Mesangial cell (primary cell): ENCODE measurements around the gene RPL3. TPM values are rescaled to one million over a fixed set of nuclear protein-coding genes. Genes with fewer than 3 reads are reported as not detected.

Experiments
- total RNA-seq: library from RNA; depleted of rRNA; stranded (reverse); fragments of >200 nt; gene quantifications from 2 replicates; pipeline ENCODE4 v1.2.3, GENCODE V29; 2015

Gene RPL3
- 2,016 and 2,592 TPM in 2 replicates for total RNA-seq

DNA sequence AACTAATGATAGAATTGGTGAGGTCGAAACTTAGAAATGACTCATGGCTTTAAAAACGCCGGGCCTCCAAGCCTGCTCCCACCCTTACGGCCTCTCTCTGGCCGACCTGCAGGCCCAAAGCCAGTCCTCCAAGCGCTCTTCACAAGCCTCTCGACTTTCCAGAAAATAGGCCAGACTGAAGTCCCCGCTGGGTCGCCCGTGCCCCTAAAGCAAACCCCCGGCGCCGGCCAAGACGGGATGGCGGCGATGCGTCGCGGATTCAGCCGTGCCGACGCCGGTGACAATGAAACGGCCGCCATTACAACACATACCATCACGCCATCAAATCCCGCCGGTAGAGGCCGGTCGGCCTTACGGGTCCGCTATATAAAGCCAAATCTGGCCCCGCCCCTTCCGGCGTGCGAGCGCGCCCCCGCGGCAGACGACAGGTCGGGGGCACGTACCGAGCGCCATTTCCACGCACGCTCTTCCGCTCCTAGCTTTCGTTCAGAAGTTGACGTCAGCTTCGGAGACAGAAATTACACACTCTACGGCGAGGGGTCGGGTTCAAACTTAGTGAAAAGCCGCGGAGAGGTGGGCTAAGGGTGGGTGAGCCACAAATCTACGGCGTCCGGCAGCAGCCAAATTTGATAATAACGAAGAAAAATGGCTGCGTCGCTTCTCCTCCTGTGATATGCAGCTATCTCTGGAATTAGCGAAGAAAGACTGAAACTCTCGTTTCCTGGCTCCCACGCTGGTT lies at the start of gene RPL3:
TSS of gene RPL3 (minus strand) at position 340 of the 739 bp plus-strand sequence. CDS start at position 314, 26 bp downstream.

DNA sequence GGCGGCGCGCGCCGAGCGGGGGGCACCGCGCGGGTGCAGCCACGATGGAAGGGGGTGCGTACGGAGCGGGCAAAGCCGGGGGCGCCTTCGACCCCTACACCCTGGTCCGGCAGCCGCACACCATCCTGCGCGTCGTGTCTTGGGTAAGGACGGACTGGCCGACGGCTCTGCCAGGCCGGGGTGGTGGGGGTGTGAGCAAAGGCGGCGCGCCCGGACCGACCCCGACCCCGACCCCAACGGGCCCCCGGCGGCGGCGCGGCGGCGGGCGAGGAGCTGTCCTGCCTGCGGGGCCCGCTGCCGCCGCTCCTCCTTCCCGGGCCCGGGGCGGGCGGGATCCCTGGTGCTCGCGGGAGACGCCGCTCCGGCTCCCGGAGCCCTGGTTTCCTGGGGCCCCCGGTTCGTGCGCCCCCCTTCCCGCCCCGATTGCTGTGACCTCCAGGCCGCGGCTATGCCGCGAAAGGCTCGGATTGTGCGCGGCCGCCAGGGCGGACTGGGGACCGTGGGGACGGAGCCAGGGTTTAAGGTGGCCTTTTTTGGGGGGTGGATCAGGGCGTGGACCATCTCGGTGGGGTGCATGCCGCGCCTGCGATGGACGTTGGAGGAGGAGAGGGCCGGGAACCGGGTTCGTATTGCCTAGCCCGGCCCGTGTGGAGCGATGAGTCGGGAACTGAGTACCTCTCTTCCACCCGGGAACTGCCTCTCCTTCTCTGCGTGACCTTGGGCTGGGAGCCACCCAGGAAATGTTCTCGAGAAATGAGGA lies 30.7 kb upstream of the RPL3 start, which contains the start of gene SYNGR1:
TSS of gene SYNGR1 (plus strand) at position 25 of the 760 bp plus-strand sequence. CDS start at position 45, 20 bp downstream.

Other genes with a start within 250 kb of the RPL3 start
- gene APOBEC3G, start 242.3 kb downstream of the RPL3 start, total RNA-seq = 1.6 and 10.9 TPM in 2 replicates
- not detected in 2 replicates for gene APOBEC3H, start 222.4 kb downstream of the RPL3 start, total RNA-seq
- 0.49 and 4.1 TPM in 2 replicates for gene CBX7, start 166.9 kb downstream of the RPL3 start, total RNA-seq
- gene PDGFB, start 74.6 kb downstream of the RPL3 start, total RNA-seq = 38.3 and 48.2 TPM in 2 replicates
- gene SYNGR1, start 30.4 kb upstream of the RPL3 start, total RNA-seq = 12.9 and 21.4 TPM in 2 replicates
- 17.1 and 28.3 TPM in 2 replicates for gene TAB1, start 80.2 kb upstream of the RPL3 start, total RNA-seq
- gene MGAT3, start 137.4 kb upstream of the RPL3 start, total RNA-seq = 0.16 and 2.2 TPM in 2 replicates
- 26.6 and 29.9 TPM in 2 replicates for gene MIEF1, start 182.7 kb upstream of the RPL3 start, total RNA-seq
- 352 and 355 TPM in 2 replicates for gene ATF4, start 200.9 kb upstream of the RPL3 start, total RNA-seq
- 92.7 and 114 TPM in 2 replicates for gene RPS19BP1, start 213.1 kb upstream of the RPL3 start, total RNA-seq